HepG2 (cell line): ENCODE data around the gene C6orf132. TPM values are rescaled to one million over a fixed set of nuclear protein-coding genes. Genes with fewer than 3 reads are reported as not detected.
A peak's percentile ranks its signal among the peaks of the same experiment; 100 is the strongest.

Experiments
- ARID5B ChIP-seq: IDR thresholded peaks from 2 replicates; pipeline ENCODE4 v1.4.0; 2020; ENCODE audit warnings: mild to moderate bottlenecking, missing genetic modification reagents
- ATF6 ChIP-seq: sonication (generic); formaldehyde crosslinking; conservative IDR thresholded peaks from 2 replicates; pipeline ENCODE4 v1.4.0; 2020; ENCODE audit warnings: missing genetic modification reagents
- KDM5B ChIP-seq: sonication (generic); formaldehyde crosslinking; IDR thresholded peaks from 2 replicates; pipeline ENCODE4 v1.4.0; 2020; ENCODE audit warnings: missing genetic modification reagents, mild to moderate bottlenecking, borderline replicate concordance
- MNT ChIP-seq: fragments of 450-650 bp; IDR thresholded peaks from 2 replicates; pipeline ENCODE4 v1.6.1; 2016
- SMARCE1 ChIP-seq: fragments of 450-650 bp; IDR thresholded peaks from 2 replicates; pipeline ENCODE4 v1.6.1; 2017; ENCODE audit warnings: borderline replicate concordance
- SRSF4 ChIP-seq: fragments of 200-400 bp; formaldehyde crosslinking; IDR thresholded peaks from one replicate; pipeline ENCODE4 v1.6.1; 2018; ENCODE audit warnings: mild to moderate bottlenecking, low read depth, low read length, moderate library complexity; ENCODE audit not compliant: poor library complexity, severe bottlenecking
- UBTF ChIP-seq: sonication (generic); formaldehyde crosslinking; IDR thresholded peaks from 2 replicates; pipeline ENCODE4 v1.4.0; 2020; ENCODE audit warnings: mild to moderate bottlenecking, missing genetic modification reagents
- ZBTB39 ChIP-seq: sonication (generic); formaldehyde crosslinking; IDR thresholded peaks from 2 replicates; pipeline ENCODE4 v1.5.0; 2020; ENCODE audit warnings: missing genetic modification reagents
- ZNF354B ChIP-seq: sonication (generic); formaldehyde crosslinking; IDR thresholded peaks from 2 replicates; pipeline ENCODE4 v1.8.0; 2022; ENCODE audit warnings: mild to moderate bottlenecking, missing genetic modification reagents
- ZNF550 ChIP-seq: sonication (generic); formaldehyde crosslinking; IDR thresholded peaks from 2 replicates; pipeline ENCODE4 v1.4.0; 2020; ENCODE audit warnings: mild to moderate bottlenecking, missing genetic modification reagents, borderline replicate concordance
- ZNF567 ChIP-seq: sonication (generic); formaldehyde crosslinking; IDR thresholded peaks from 2 replicates; pipeline ENCODE4 v1.8.1; 2023; ENCODE audit warnings: mild to moderate bottlenecking, missing genetic modification reagents, borderline replicate concordance
- ZNF616 ChIP-seq: sonication (generic); formaldehyde crosslinking; IDR thresholded peaks from 2 replicates; pipeline ENCODE4 v1.5.0; 2020; ENCODE audit warnings: low read depth, mild to moderate bottlenecking, missing genetic modification reagents
- ZNF780A ChIP-seq: sonication (generic); formaldehyde crosslinking; IDR thresholded peaks from 2 replicates; pipeline ENCODE4 v1.8.0; 2022; ENCODE audit warnings: mild to moderate bottlenecking, missing genetic modification reagents, moderate library complexity
- ZNF790 ChIP-seq: sonication (generic); formaldehyde crosslinking; IDR thresholded peaks from 2 replicates; pipeline ENCODE4 v1.8.0; 2022; ENCODE audit warnings: missing genetic modification reagents, mild to moderate bottlenecking, borderline replicate concordance
- ZSCAN29 ChIP-seq: sonication (generic); formaldehyde crosslinking; conservative IDR thresholded peaks from 2 replicates; pipeline ENCODE4 v1.4.0; 2020; ENCODE audit warnings: mild to moderate bottlenecking, missing genetic modification reagents
- polyA plus RNA-seq, 8 experiments: library from polyadenylated mRNA; depleted of rRNA in 3 of 8; stranded (reverse) in 7 of 8; unstranded in 1 of 8; fragments of >200 nt; fragmentation: Illumina TruSeq in 4 of 8; extraction: Trizol in 4 of 8; gene quantifications; 2 replicates each; pipeline versions ENCODE4 v1.2.1 to v1.2.3, GENCODE V29; 2011 to 2016; ENCODE audit warnings: low read depth in 4 of 8, missing spikeins in 1 of 8, mixed read lengths in 1 of 8; ENCODE audit not compliant: insufficient read depth in 1 of 8
- total RNA-seq, 5 experiments: library from RNA; depleted of rRNA; stranded (reverse); fragments of >200 nt; fragmentation: Illumina TruSeq; extraction: Trizol; gene quantifications; 2 replicates each; pipeline ENCODE4 v1.2.3, GENCODE V29; 2016; ENCODE audit warnings: low read depth in 1 of 5

The C6orf132 gene
- total and polyA plus RNA-seq, 2 of the 13 experiments (the other 11 are each of a cell fraction or from before 2014, with no cell fraction given) = 0.78 to 3.0 TPM

- TF ChIP-seq ZSCAN29 (CRISPR knock-in tag) (no peak), SMARCE1 (no peak), ARID5B (CRISPR knock-in tag) (peak; percentile 65), ZNF354B (CRISPR knock-in tag) (no peak), ZNF790 (no peak), ZBTB39 (no peak), ATF6 (CRISPR knock-in tag) (no peak), ZNF550 (CRISPR knock-in tag) (no peak), ZNF616 (CRISPR knock-in tag) (no peak), ZNF780A (CRISPR knock-in tag) (no peak), UBTF (CRISPR knock-in tag) (peak; percentile 81), SRSF4 (no peak), ZNF567 (no peak), KDM5B (no peak; the same call in 1 of the 2 replicates), MNT (no peak)
These were observed 24.0 kb downstream of the C6orf132 start (continued) for GRCh38 chr6:42118162-42119001.
